ENCODE results near the gene CTNNA3.
"Not testable (repeated sequence)": the region's sequence is repeated elsewhere in the genome, so short reads cannot be mapped to it uniquely, and the experiment has no call there.

DNA sequence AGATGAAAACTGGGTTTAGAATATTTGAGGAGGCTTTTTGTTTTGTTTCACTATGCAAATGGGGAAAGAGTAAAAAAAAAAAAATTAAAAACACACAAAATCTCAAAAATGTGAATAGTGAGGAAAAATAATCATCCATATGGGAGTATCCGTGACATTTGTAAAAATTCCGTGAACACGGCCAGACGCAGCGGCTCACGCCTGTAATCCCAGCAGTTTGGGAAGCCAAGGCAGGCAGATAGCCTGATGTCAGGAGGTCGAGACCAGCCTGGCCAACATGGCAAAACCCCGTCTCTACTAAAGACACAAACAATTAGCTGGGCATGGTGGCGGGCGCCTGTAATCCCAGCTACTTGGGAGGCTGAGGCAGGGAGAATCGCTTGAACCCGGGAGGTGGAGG lies 1342.2 kb downstream of the CTNNA3 start:
- not testable (repeated sequence) for TF ChIP-seq ZBTB49 (tag by site-specific recombination; IDR thresholded peaks at IDR 0.05; ENCODE audit: low read depth); ZNF707 (tag by site-specific recombination; IDR thresholded peaks at IDR 0.05); CTCF (tag by site-specific recombination; IDR thresholded peaks at IDR 0.05); ZNF23 (tag by site-specific recombination; IDR thresholded peaks at IDR 0.05; ENCODE audit: borderline replicate concordance)
